GM21528 (cell line): ENCODE data around the gene BRCA1.
"Not testable (repeated sequence)": the region's sequence is repeated elsewhere in the genome, so short reads cannot be mapped to it uniquely, and the experiment has no call there.

Source experiments
- ATAC-seq: cut with Tn5 transposase; IDR thresholded peaks from one replicate; pipeline ENCODE4 v1.9.1; 2021; ENCODE audit warnings: mild to moderate bottlenecking, moderate library complexity; ENCODE audit not compliant: unreplicated experiment, low FRiP score

BRCA1 gene

GRCh38 chr17:43070872-43071271, 54.3 kb downstream of the BRCA1 start:
- no peak for ATAC-seq

DNA sequence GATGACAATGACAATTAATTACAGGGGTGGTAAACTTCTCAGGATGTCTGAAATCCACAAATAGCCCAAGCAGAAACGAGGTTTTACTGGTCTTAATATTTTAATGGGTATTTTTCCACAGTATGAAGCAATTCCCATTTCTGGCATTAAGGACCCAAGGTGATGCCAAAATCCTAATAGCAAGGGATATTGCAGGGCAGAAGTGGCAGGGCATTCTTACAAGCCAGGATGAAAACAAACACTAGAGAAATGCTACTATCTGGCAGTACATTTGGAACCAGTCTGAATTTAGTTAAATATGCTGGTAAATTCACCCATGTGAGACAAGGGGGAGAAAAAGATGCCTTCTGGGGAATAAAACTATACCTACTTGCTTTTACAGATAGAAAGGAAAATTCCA, 54.9 kb downstream of the BRCA1 start:
- no peak for ATAC-seq

DNA sequence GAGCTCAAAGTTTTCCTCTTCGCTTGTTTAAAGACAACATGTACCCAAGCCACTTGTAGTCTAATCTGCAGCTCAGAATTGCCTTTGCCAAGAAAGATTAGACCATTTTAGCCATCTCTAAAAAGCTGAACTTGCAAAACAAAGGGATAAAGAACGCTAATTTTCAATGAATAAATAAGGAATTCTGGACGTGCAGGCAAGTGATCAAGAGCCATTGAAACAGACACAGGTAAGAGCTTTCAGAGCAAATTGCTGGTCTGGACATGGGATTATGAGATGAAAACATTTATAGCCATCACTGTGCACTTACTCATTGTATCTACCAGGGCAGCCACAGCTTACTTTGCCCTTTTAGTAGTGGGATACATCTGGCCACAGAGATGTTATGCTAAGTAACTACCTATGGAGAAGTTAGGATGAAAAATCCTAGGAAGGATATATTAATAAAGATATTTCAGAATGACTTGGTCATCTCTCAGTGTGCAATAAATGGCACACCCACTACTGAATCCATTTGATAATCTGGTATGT, 55.7 kb downstream of the BRCA1 start:
- ATAC-seq = no peak

GRCh38 chr17:43068570-43069367, 56.4 kb downstream of the BRCA1 start:
- no peak for ATAC-seq

DNA sequence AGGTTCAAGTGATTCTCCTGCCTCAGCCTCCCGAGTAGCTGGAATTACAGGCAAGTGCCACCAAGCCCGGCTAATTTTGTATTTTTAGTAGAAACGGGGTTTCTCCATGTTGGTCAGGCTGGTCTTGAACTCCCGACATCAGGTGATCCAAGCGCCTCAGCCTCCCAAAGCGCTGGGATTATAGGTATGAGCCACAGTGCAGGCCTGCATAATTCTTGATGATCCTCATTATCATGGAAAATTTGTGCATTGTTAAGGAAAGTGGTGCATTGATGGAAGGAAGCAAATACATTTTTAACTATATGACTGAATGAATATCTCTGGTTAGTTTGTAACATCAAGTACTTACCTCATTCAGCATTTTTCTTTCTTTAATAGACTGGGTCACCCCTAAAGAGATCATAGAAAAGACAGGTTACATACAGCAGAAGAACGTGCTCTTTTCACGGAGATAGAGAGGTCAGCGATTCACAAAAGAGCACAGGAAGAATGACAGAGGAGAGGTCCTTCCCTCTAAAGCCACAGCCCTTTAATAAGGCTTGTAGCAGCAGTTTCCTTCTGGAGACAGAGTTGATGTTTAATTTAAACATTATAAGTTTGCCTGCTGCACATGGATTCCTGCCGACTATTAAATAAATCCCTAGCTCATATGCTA, 62.1 kb downstream of the BRCA1 start:
- no peak for ATAC-seq

DNA sequence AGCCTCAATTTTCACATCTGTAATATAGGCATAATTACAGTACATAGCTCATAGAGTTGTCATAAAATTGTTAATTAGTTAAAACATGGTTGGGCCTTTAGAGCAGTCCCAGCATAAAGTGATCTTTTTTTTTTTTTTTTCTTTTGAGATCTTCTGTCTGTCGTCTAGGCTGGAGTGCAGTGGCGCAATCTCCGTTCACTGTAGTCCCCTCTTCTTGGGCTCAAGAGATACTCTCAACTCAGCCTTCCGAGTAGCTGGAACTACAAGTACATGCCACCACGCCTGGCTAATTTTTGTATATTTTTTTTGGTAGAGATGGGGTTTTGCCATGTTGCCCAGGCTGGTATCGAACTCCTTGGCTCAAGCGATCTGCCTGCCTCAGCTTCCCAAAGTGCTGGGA, 69.1 kb downstream of the BRCA1 start:
- ATAC-seq = no peak

GRCh38 chr17:43053008-43053407, 72.2 kb downstream of the BRCA1 start:
- not testable (repeated sequence) for ATAC-seq

GRCh38 chr17:43051969-43052368, 73.2 kb downstream of the BRCA1 start:
- ATAC-seq = no peak

DNA sequence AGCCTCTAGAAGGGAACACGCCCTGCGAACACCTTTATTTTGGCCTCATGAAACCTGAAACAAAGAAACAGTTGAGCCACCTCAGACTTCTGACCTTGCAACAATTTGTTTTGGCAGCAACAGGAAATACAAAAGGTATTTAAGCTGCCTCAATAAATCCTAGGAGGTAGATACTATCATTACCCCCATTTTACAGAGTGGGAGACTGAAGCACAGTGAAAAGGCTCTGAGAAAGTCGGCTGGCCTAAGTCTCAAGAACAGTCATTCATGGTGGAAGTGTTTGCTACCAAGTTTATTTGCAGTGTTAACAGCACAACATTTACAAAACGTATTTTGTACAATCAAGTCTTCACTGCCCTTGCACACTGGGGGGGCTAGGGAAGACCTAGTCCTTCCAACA, 81.1 kb downstream of the BRCA1 start:
- no peak for ATAC-seq

DNA sequence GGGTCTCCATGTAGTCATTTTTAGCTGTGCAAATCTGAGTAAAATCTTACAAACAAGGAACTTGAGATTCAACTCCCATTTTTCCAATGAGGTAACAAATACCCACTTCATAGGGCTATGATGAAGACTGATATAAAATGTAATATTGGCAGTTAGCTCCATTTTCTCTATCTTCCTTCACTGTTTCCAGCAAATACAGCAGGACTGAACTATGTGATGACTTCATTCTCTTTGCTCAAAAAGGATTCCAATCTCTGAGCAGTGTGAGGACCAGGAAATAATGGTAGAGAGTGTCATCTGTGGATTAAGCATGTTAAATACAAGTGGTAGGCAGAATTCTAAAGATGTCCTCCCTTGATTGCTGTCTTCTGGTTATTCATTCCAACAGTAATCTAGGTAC, 81.9 kb downstream of the BRCA1 start:
- ATAC-seq = no peak

- no peak for ATAC-seq
Measured at GRCh38 chr17:43042025-43042628, 83.0 kb downstream of the BRCA1 start.

DNA sequence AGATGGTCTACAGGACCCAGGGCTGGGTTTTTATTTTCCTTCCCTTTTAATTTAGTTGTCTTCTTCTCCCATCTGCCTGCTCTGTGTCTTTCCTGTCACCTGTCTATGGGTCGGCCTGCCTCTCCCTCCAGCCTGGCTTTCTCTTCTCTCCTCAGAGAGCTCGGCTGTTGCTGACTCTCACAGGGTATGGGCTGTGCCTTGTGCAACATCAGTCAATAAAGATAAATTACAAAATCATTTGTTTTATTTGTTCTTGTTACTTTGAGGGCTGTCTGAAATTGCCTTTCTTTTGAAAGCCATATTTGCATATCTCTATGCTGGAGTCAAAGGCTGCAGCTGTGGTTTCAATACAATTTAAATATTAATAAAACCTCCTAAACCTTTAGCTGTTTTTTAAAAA, 84.5 kb downstream of the BRCA1 start:
- ATAC-seq = no peak

GRCh38 chr17:43039646-43040045, 85.5 kb downstream of the BRCA1 start:
- no peak for ATAC-seq

DNA sequence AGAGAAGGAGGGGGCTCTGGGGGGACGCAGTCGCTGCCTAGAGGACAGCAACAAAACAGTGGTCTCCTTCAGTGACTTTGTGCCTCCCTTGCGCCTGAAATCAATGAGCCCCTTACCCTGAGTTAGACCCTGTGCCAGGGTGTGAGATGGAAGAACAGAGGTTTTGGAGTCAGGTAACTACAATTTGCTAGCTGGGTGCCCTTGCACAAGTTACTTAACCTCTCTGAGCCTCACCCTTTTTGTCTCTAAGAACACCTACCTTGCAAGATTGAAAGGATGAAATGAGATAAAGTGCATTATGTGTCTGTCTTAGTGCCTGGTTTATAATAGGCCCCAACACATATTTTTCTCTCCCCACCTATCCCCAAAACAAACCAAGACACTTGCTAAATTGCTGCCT, 90.3 kb downstream of the BRCA1 start:
- ATAC-seq = no peak

- ATAC-seq = no peak
Measured at GRCh38 chr17:43033948-43034881, 90.9 kb downstream of the BRCA1 start.

DNA sequence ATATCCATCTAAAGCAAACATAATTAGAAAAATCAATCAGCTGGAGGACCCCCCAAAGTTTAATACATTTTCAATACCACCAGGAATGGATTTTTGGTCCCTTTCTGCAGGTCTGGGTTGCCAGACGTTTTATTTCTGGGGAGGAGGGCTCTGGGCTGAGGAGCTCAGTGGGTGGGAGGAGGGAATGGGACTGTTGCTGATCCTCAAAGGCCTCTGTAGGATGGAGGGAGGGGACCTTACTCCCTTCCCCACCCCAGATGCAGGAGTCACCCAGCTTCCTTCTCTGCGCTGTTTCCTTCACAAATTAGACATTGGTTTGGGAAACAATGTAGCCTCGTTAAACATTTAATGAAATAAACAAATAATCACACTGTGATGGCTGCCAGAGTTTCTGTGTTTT, 93.5 kb downstream of the BRCA1 start:
- no peak for ATAC-seq

GRCh38 chr17:43030137-43030767, 94.9 kb downstream of the BRCA1 start:
- ATAC-seq = no peak

GRCh38 chr17:43028221-43028861, 96.8 kb downstream of the BRCA1 start:
- ATAC-seq = no peak
